ACC112 (cell line): Measurements from ENCODE around the gene PHYH.
"Not testable (repeated sequence)": the region's sequence is repeated elsewhere in the genome, so short reads cannot be mapped to it uniquely, and the experiment has no call there.

Source experiments
- H2AFZ ChIP-seq: fragments of 200-600 bp; sonication (generic); one replicate; pipeline ENCODE4 v1.6.0; 2017; ENCODE audit warnings: antibody characterized with exemption, low read length; ENCODE audit not compliant: unreplicated experiment
- H3K27ac ChIP-seq: fragments of 200-600 bp; sonication (generic); 2 replicates; pipeline ENCODE4 v1.5.1; 2014; ENCODE audit warnings: low read depth, mild to moderate bottlenecking, antibody characterized with exemption, low read length, moderate library complexity
- H3K27me3 ChIP-seq: fragments of 200-600 bp; sonication (generic); 2 replicates; pipeline ENCODE4 v1.6.1; 2014; ENCODE audit warnings: mild to moderate bottlenecking, antibody characterized with exemption, low read length, moderate library complexity, mixed read lengths; ENCODE audit not compliant: insufficient read depth
- H3K36me3 ChIP-seq: fragments of 200-600 bp; sonication (generic); 2 replicates; pipeline ENCODE4 v1.6.1; 2016; ENCODE audit warnings: mild to moderate bottlenecking, antibody characterized with exemption, low read length, moderate library complexity, mixed read lengths; ENCODE audit not compliant: insufficient read depth
- H3K4me1 ChIP-seq: fragments of 200-600 bp; sonication (generic); one replicate; pipeline ENCODE4 v1.6.1; 2016; ENCODE audit warnings: low read length, mixed read lengths; ENCODE audit not compliant: insufficient read depth, unreplicated experiment, control insufficient read depth
- H3K4me3 ChIP-seq: fragments of 200-600 bp; sonication (generic); 2 replicates; pipeline ENCODE4 v1.5.1; 2014; ENCODE audit warnings: mild to moderate bottlenecking, low read depth, low read length
- H3K79me2 ChIP-seq: fragments of 200-600 bp; sonication (generic); one replicate; pipeline ENCODE4 v1.6.0; 2016; ENCODE audit warnings: low read length; ENCODE audit not compliant: control insufficient read depth, unreplicated experiment, insufficient read depth

Gene PHYH

DNA sequence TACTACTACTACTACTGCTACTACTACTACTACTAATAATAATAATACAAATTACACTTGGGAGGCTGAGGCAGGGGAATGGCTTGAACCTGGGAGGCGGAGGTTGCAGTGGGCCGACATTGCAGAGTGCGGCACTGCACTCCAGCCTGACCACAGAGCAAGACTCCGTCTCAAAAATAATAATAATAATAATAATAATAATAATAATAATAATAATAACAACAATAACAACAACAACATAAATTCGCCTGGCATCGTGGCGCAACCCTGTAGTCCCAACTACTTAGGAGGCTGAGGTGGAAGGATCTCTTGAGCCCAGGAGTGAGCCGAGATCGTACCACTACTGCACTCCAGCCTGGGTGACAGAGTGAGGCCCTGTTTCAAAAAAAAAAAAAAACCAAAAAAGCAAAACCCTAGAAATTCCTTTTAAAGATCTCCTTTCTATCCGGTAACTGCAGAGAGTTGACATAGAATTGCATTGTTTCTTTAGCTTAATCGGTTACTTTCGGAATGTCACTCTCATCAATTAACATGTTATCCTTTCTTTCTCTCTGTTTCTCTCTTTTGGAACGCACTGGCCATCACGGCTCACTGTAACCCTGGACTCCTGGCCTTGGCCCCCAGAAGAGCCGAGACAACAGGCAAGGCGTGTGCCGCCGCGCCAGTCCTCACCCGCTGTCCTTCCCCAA, 972 bp downstream of the PHYH start:
- H3K27ac ChIP-seq, result peak overlapping the region; percentile 91
- peaks cover 7% of the 10 kb centered on the region for H3K4me1 ChIP-seq
- no peaks in the 10 kb centered on the region; the same call in 1 of the 2 replicates for H3K36me3 ChIP-seq
- H2AFZ ChIP-seq, result peak overlapping the region; percentile 64
- peaks cover 2% of the 10 kb centered on the region for H3K79me2 ChIP-seq
- H3K4me3 ChIP-seq, result peak overlapping the region; percentile 79
- H3K27me3 ChIP-seq, result no peaks in the 10 kb centered on the region

DNA sequence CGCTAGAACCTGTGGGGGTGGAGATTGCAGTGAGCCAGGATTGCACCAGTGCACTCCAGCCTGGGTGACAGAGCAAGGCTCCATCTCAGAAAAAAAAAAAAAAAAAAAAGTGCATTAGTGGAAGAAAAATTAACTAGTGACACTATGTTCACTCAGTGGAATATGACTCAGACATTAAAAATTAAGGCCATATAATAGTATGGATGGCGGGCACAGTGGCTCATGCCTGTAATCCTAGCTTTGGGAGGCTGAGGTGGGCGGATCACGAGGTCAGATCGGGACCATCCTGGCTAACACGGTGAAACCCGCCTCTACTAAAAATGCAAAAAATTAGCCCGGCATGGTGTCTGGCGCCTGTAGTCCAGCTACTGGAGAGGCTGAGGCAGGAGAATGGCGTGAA, 3.4 kb downstream of the PHYH start:
- Histone ChIP-seq H3K27ac (no peak overlapping the region), H3K4me1 (peaks cover 3% of the 10 kb centered on the region), H2AFZ (no peak overlapping the region), H3K36me3 (peaks cover 2% of the 10 kb centered on the region; the same call in 1 of the 2 replicates), H3K27me3 (no peaks in the 10 kb centered on the region), H3K79me2 (peaks cover 2% of the 10 kb centered on the region), H3K4me3 (no peak overlapping the region)

DNA sequence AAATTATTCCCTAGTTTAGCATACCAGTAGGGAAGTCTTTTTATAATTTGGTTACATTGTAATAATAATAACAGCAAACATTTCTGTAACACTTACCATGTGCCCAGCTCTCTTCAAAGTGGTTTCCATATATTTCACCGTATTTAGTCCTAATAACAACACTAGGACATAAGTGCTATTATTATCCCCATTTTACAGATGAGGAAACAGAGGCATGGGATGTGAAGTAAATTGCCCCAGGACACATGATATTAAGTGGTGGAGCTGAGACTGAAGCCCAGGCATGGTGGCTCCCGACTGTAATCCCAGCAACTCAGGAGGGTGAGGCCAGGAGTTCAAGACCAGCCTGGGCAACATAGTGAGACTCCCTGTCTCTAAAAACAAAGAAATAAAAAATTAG, 5.1 kb downstream of the PHYH start:
- Histone ChIP-seq H3K4me3 (no peak overlapping the region), H3K4me1 (no peaks in the 10 kb centered on the region), H2AFZ (no peak overlapping the region), H3K36me3 (peaks cover 2% of the 10 kb centered on the region; the same call in 1 of the 2 replicates), H3K27me3 (no peaks in the 10 kb centered on the region), H3K27ac (no peak overlapping the region), H3K79me2 (no peaks in the 10 kb centered on the region)

DNA sequence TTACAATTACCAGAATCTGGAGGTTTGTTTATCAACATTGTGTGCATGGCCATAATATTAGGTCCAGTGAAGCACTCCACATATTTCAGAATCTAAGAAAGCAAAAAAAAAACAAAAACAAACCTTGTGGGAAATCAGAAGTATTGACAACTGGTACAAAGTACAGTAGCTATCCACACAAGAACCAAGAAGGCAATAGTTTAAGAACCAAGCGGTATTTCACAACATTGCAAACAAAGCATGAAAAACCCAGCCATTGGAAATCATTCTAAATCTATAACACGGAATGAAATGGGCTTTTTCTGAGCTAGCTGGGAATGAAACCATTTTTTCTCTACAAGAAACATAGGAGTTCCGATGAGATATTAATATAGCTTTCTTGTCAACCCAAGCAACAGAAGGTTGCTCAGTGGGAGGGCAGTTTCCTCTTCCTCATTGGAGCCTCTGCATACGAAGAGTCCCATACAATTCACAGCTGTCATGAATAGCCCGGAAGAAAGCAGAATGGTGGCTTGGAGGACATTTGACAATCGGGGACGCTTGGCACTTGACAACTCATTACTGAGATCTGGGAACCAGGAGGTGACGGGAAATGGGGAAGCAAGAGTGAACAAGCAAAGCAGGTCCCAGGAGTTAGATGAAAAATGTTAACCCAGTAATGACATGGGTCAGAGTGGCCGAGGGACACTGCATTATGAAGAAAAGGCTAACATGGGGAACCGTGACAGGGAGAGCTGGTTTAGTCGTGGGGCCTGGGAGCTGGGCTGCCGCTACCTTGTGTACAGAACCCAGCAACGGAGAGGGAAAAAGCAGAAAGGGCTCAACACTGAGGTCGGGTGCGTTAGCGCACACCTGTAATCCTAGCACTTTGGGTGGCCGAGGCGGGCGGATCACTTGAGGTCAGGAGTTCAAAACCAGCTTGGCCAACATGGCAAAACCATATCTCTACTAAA, 7.8 kb downstream of the PHYH start:
- Histone ChIP-seq H3K36me3 (peaks cover 9% of the 10 kb centered on the region), H3K27me3 (no peaks in the 10 kb centered on the region), H3K4me3 (no peak overlapping the region), H3K27ac (no peak overlapping the region), H2AFZ (no peak overlapping the region), H3K4me1 (no peaks in the 10 kb centered on the region), H3K79me2 (no peaks in the 10 kb centered on the region)

DNA sequence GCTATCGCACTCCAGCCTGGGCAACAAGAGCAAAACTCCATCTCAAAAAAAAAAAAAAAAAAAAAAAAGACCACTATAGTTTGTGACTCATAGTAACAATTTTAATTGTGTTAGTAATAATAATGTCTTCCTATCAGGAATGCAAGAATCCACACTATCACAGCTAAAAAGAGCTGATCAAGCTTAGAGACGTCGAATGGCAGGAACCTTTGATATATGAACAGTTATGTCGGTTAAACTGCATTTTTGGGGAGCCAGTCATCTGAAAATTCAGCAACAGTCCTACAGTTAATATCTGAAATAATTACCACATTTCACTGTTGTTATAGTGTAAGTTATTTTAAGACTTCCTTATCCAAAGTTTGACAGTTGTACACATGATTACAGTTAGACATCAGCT, 8.8 kb downstream of the PHYH start:
- no peak overlapping the region for H3K4me3 ChIP-seq
- no peaks in the 10 kb centered on the region for H3K79me2 ChIP-seq
- H3K4me1 ChIP-seq, result no peaks in the 10 kb centered on the region
- no peak overlapping the region for H2AFZ ChIP-seq
- H3K27ac ChIP-seq, result no peak overlapping the region
- H3K27me3 ChIP-seq, result no peaks in the 10 kb centered on the region
- H3K36me3 ChIP-seq, result peaks cover 9% of the 10 kb centered on the region

DNA sequence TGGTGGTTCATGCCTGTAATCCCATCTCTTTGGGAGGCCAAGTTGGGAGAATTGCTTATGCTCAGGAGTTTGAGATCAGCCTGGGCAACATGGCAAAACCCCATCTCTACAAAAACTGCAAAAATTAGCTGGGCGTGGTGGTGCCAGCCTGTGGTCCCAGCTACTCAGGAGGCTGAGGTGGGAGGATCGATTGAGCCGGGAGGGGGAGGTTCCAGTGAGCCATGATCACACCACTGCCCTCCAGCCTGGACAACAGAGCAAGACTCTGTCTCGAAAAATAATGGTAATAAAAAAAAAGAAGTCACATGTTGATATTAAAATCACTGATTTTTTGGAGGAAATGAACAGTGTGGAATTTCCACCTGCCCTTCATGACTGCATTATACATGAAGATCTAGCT, 15.8 kb downstream of the PHYH start:
- no peaks in the 10 kb centered on the region for H3K27me3 ChIP-seq
- no peak overlapping the region for H3K27ac ChIP-seq
- no peaks in the 10 kb centered on the region for H3K4me1 ChIP-seq
- peaks cover 17% of the 10 kb centered on the region; the same call in 1 of the 2 replicates for H3K36me3 ChIP-seq
- H2AFZ ChIP-seq, result no peak overlapping the region
- no peaks in the 10 kb centered on the region for H3K79me2 ChIP-seq
- no peak overlapping the region for H3K4me3 ChIP-seq

DNA sequence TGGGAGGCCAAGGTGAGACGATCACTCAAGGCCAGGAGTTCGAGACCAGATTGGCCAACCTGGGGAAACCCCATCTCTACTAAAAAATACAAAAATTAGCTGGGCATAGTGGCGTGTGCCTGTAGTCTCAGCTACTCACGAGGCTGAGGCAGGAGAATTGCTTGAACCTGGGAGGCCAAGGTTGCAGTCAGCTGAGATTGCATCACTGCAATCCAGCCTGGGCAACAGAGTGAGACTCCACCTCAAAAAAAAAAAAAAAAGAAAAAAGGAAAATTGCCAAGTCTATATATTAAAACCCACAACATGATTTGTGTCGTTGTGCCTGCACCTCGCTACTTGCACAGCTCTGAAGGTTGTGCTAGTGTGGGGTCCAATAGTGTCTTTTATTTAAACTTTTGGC, 17.5 kb downstream of the PHYH start:
- H2AFZ ChIP-seq, H3K27ac ChIP-seq, H3K4me1 ChIP-seq, H3K79me2 ChIP-seq, H3K27me3 ChIP-seq, H3K4me3 ChIP-seq: not testable (repeated sequence)
- peaks cover 11% of the 10 kb centered on the region; the same call in 1 of the 2 replicates for H3K36me3 ChIP-seq

DNA sequence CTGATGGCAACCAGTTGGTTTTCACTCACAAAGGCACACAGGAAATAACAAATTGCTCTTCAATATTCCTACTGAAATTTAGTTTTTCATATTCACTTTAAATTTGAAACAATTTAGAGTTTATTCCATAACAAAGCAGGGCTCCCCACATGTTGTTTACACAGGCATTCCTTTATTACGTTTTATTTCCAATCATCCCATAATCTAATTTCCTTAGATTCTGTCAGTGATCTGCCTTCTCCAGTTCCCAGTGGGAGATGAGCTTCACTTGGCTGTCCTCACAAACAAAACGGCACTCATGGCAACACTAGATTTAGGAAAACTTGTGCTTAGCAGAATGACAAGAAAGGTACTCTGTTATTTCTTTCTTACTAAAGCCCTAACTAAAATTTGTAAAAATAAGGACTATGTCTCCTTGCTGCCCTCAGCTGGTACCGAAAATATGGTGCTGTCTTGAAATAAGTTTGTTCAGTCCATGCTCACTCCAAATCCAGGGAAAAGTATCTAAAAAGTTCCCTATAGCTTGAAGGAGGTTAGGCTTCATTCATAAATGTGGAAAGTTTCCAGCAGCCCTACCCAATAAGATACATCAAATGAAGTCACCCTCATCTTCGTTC, 23.0 kb downstream of the PHYH start:
- peaks cover 11% of the 10 kb centered on the region; the same call in 1 of the 2 replicates for H3K36me3 ChIP-seq
- H2AFZ ChIP-seq, result no peak overlapping the region
- H3K4me1 ChIP-seq, result no peaks in the 10 kb centered on the region
- no peaks in the 10 kb centered on the region for H3K27me3 ChIP-seq
- H3K27ac ChIP-seq, result no peak overlapping the region
- no peak overlapping the region for H3K4me3 ChIP-seq
- H3K79me2 ChIP-seq, result no peaks in the 10 kb centered on the region

DNA sequence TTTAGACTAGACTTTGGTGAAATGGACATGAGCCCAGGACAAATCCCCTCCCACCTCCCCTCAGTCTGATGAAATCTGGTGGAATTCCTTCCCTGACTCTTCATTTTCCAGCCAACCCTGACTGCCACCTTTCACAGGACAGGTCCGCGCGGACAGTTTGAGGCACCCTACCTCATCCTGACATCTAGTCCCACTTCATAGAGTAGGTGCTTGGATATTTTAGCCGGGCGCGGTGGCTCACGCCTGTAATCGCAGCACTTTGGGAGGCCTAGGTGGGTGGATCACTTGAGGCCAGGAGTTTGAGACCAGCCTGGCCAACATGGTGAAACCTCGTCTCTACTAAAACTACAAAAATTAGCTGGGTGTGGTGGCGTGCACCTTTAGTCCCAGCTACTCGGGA, 23.7 kb downstream of the PHYH start:
- H3K27me3 ChIP-seq, H3K4me1 ChIP-seq, H3K36me3 ChIP-seq, H3K79me2 ChIP-seq, H3K4me3 ChIP-seq, H2AFZ ChIP-seq, H3K27ac ChIP-seq: not testable (repeated sequence)

DNA sequence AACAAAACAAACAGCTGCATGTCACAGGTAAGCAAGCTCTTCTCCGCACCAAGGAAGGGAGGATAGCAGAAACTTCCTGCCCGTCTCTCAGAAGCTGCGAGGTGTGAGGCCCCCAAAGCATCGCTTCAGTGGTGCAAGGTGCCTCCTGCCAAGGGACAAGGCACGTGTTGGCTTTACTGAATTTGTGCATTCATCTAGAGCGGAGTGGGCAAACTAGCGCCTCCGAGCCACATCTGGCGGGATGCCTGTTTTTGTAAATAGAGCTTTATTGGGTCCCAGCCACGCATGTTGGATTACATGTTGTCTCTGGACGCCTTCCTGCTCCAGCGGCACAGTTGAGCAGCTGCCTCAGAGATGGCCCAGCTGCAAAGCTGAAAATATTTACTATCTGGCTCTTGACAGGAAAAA, 27.7 kb downstream of the PHYH start:
- H3K4me1 ChIP-seq, result no peaks in the 10 kb centered on the region
- no peak overlapping the region for H2AFZ ChIP-seq
- H3K79me2 ChIP-seq, result no peaks in the 10 kb centered on the region
- no peak overlapping the region for H3K4me3 ChIP-seq
- no peaks in the 10 kb centered on the region for H3K27me3 ChIP-seq
- no peaks in the 10 kb centered on the region for H3K36me3 ChIP-seq
- H3K27ac ChIP-seq, result no peak overlapping the region
